Neural cell (in vitro differentiated cells): ENCODE data around the gene OR4D11. TPM values are rescaled to one million over a fixed set of nuclear protein-coding genes. Genes with fewer than 3 reads are reported as not detected.
A peak's percentile ranks its signal among the peaks of the same experiment; 100 is the strongest.

Experiments used
- H2AFZ ChIP-seq: fragments of 200-600, 300-800 bp; sonication (generic), shearing (Covaris generic); 2 replicates; pipeline ENCODE4 v1.6.0; 2014; ENCODE audit warnings: low read depth, mild to moderate bottlenecking, antibody characterized with exemption, low read length, moderate library complexity
- H3F3A ChIP-seq: fragments of 200-600 bp; shearing (Covaris generic); 2 replicates; pipeline ENCODE4 v1.6.1; 2016; ENCODE audit warnings: mild to moderate bottlenecking, moderate library complexity, mixed read lengths, antibody characterized with exemption, low read length; ENCODE audit not compliant: insufficient read depth, poor library complexity, severe bottlenecking
- H3K27ac ChIP-seq: fragments of 200-600, 300-800 bp; sonication (generic), shearing (Covaris generic); 2 replicates; pipeline ENCODE4 v1.5.1; 2014; ENCODE audit warnings: mild to moderate bottlenecking, low read length, moderate library complexity
- H3K27me3 ChIP-seq: fragments of 300-800, 200-600 bp; sonication (generic), shearing (Covaris generic); 2 replicates; pipeline ENCODE4 v1.6.0; 2014; ENCODE audit warnings: mild to moderate bottlenecking, low read depth, low read length, moderate library complexity; ENCODE audit not compliant: insufficient read depth
- H3K36me3 ChIP-seq: fragments of 300-800, 200-600 bp; sonication (generic), shearing (Covaris generic); 2 replicates; pipeline ENCODE4 v1.5.1; 2014; ENCODE audit warnings: mild to moderate bottlenecking, antibody characterized with exemption, low read length, moderate library complexity; ENCODE audit not compliant: insufficient read depth
- H3K4me2 ChIP-seq: fragments of 300-800, 200-600 bp; sonication (generic), shearing (Covaris generic); 2 replicates; pipeline ENCODE4 v1.6.0; 2014; ENCODE audit warnings: mild to moderate bottlenecking, low read length
- H3K4me3 ChIP-seq: fragments of 300-800, 200-600 bp; sonication (generic), shearing (Covaris generic); 2 replicates; pipeline ENCODE4 v1.5.1; 2014; ENCODE audit warnings: mild to moderate bottlenecking, low read length, moderate library complexity
- H3K79me2 ChIP-seq: fragments of 200-600 bp; shearing (Covaris generic); replicated peaks from 2 replicates; pipeline ENCODE4 v1.6.0; 2014; ENCODE audit warnings: mild to moderate bottlenecking, low read length, moderate library complexity; ENCODE audit not compliant: insufficient read depth
- H3K9ac ChIP-seq: fragments of 300-800, 200-600 bp; sonication (generic), shearing (Covaris generic); 2 replicates; pipeline ENCODE4 v1.6.1; 2016; ENCODE audit warnings: mild to moderate bottlenecking, low read length, mixed read lengths
- H3K9me2 ChIP-seq: fragments of 200-600 bp; shearing (Covaris generic); 2 replicates; pipeline ENCODE4 v1.6.1; 2016; ENCODE audit warnings: mild to moderate bottlenecking, low read length, mixed read lengths; ENCODE audit not compliant: insufficient read depth
- H3K9me3 ChIP-seq: fragments of 200-600, 300-800 bp; sonication (generic), shearing (Covaris generic); 2 replicates; pipeline ENCODE4 v1.6.1; 2016; ENCODE audit warnings: mild to moderate bottlenecking, mixed run types, low read length, moderate library complexity, mixed read lengths
- H4K20me1 ChIP-seq: fragments of 200-600 bp; shearing (Covaris generic); 2 replicates; pipeline ENCODE4 v1.6.1; 2016; ENCODE audit warnings: mild to moderate bottlenecking, mixed run types; ENCODE audit not compliant: insufficient read depth
- EP300 ChIP-seq: fragments of 450-650 bp; conservative IDR thresholded peaks from 2 replicates; pipeline ENCODE4 v1.6.1; 2014; ENCODE audit warnings: antibody characterized with exemption, mild to moderate bottlenecking, moderate library complexity; ENCODE audit not compliant: poor library complexity, severe bottlenecking
- EZH2 ChIP-seq: fragments of 200-600, 300-800 bp; shearing (Covaris generic), sonication (generic); IDR thresholded peaks from 2 replicates; pipeline ENCODE4 v1.6.1; 2014; ENCODE audit warnings: antibody characterized with exemption, low read length, borderline replicate concordance, mild to moderate bottlenecking; ENCODE audit not compliant: insufficient read depth, poor library complexity, severe bottlenecking
- MXI1 ChIP-seq: fragments of 450-650 bp; conservative IDR thresholded peaks from 2 replicates; pipeline ENCODE4 v1.6.1; 2014; ENCODE audit warnings: antibody characterized with exemption, mild to moderate bottlenecking; ENCODE audit not compliant: poor library complexity, severe bottlenecking
- POLR2AphosphoS5 ChIP-seq: IDR thresholded peaks from 2 replicates; pipeline ENCODE4 v1.6.1; 2012
- RAD21 ChIP-seq: fragments of 450-650 bp; conservative IDR thresholded peaks from 2 replicates; pipeline ENCODE4 v1.6.1; 2014; ENCODE audit warnings: antibody characterized with exemption, mild to moderate bottlenecking, moderate library complexity
- SMC3 ChIP-seq: fragments of 450-650 bp; conservative IDR thresholded peaks from 2 replicates; pipeline ENCODE4 v1.6.1; 2014; ENCODE audit warnings: antibody characterized with exemption, mild to moderate bottlenecking, moderate library complexity; ENCODE audit not compliant: poor library complexity
- TAF1 ChIP-seq: IDR thresholded peaks from 2 replicates; pipeline ENCODE4 v1.6.1; 2012; ENCODE audit warnings: low read depth
- polyA plus RNA-seq: library from polyadenylated mRNA; depleted of rRNA; stranded (reverse); fragments of >200 nt; gene quantifications from 2 replicates; pipeline ENCODE4 v1.2.3, GENCODE V29; 2014
- TF ChIP-seq, protein P1 (sequence below): fragments of 450-650 bp; IDR thresholded peaks from 2 replicates; pipeline ENCODE4 v1.5.1; 2014; ENCODE audit warnings: antibody characterized with exemption, mild to moderate bottlenecking, moderate library complexity; ENCODE audit not compliant: poor library complexity, severe bottlenecking
- TF ChIP-seq, protein P2 (sequence below): IDR thresholded peaks from 2 replicates; pipeline ENCODE4 v1.6.1; 2012; ENCODE audit warnings: borderline replicate concordance

The OR4D11 gene
- polyA plus RNA-seq, 1 donor from 2014 or later = not detected

DNA sequence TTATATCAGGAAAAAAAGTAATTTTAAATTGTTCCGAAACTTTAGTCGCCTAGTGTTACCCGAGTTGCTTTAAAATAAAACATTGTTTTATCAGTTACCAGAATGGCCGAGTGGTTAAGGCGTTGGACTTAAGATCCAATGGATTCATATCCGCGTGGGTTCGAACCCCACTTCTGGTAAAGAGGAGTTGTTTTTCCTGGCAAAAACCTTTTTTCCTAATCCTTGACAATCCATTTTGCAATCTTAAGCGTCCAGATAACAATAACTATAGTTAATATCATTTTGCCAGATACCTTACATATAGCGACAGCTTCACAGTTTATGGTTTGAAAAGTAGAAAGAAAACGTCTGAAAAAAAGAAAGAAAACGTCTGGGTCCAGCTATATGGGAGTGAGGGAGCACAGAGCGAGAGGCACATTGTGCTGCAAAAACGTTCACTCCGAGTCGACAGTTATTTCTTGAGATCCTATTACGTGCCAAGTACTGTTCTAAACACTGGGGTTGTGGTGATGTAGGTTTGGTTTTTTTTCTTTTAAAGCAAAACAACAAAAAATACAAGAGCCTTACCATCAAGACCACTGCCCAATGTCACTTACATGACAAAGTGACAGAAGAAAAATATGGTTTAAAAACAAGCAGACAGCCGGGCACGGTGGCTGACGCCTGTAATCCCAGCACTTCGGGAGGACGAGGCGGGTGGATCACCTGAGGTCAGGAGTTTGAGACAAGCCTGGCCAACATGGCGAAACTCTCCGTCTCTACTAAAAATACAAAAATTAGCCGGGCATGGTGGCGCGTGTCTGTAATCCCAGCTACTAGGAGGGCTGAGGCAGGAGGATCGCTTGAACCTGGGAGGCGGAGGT lies 48.5 kb downstream of the OR4D11 start:
- H3K4me3 ChIP-seq = peak overlapping the region; percentile 67
- peaks cover 12% of the 10 kb centered on the region for H3F3A ChIP-seq
- H3K27ac ChIP-seq = no peak overlapping the region
- TF ChIP-seq RAD21 = no peak
- no peak for TF ChIP-seq SMC3
- no peak for TF ChIP-seq POLR2AphosphoS5
- no peak for TF ChIP-seq EP300
- TF ChIP-seq MXI1 = no peak
- no peak for TF ChIP-seq TAF1
- TF ChIP-seq EZH2 = no peak
- TF ChIP-seq, protein P1, sequence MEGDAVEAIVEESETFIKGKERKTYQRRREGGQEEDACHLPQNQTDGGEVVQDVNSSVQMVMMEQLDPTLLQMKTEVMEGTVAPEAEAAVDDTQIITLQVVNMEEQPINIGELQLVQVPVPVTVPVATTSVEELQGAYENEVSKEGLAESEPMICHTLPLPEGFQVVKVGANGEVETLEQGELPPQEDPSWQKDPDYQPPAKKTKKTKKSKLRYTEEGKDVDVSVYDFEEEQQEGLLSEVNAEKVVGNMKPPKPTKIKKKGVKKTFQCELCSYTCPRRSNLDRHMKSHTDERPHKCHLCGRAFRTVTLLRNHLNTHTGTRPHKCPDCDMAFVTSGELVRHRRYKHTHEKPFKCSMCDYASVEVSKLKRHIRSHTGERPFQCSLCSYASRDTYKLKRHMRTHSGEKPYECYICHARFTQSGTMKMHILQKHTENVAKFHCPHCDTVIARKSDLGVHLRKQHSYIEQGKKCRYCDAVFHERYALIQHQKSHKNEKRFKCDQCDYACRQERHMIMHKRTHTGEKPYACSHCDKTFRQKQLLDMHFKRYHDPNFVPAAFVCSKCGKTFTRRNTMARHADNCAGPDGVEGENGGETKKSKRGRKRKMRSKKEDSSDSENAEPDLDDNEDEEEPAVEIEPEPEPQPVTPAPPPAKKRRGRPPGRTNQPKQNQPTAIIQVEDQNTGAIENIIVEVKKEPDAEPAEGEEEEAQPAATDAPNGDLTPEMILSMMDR = no peak
- TF ChIP-seq, protein P2, sequence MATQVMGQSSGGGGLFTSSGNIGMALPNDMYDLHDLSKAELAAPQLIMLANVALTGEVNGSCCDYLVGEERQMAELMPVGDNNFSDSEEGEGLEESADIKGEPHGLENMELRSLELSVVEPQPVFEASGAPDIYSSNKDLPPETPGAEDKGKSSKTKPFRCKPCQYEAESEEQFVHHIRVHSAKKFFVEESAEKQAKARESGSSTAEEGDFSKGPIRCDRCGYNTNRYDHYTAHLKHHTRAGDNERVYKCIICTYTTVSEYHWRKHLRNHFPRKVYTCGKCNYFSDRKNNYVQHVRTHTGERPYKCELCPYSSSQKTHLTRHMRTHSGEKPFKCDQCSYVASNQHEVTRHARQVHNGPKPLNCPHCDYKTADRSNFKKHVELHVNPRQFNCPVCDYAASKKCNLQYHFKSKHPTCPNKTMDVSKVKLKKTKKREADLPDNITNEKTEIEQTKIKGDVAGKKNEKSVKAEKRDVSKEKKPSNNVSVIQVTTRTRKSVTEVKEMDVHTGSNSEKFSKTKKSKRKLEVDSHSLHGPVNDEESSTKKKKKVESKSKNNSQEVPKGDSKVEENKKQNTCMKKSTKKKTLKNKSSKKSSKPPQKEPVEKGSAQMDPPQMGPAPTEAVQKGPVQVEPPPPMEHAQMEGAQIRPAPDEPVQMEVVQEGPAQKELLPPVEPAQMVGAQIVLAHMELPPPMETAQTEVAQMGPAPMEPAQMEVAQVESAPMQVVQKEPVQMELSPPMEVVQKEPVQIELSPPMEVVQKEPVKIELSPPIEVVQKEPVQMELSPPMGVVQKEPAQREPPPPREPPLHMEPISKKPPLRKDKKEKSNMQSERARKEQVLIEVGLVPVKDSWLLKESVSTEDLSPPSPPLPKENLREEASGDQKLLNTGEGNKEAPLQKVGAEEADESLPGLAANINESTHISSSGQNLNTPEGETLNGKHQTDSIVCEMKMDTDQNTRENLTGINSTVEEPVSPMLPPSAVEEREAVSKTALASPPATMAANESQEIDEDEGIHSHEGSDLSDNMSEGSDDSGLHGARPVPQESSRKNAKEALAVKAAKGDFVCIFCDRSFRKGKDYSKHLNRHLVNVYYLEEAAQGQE = no peak
- H4K20me1 ChIP-seq = no peaks in the 10 kb centered on the region
- H3K27me3 ChIP-seq = no peaks in the 10 kb centered on the region
- peak overlapping the region; percentile 4 for H3K4me2 ChIP-seq
- no peaks in the 10 kb centered on the region for H3K36me3 ChIP-seq
- no peak overlapping the region for H3K9ac ChIP-seq
- no peak overlapping the region for H2AFZ ChIP-seq
- H3K79me2 ChIP-seq = no peaks in the 10 kb centered on the region
- no peaks in the 10 kb centered on the region for H3K9me2 ChIP-seq
- no peaks in the 10 kb centered on the region for H3K9me3 ChIP-seq

DNA sequence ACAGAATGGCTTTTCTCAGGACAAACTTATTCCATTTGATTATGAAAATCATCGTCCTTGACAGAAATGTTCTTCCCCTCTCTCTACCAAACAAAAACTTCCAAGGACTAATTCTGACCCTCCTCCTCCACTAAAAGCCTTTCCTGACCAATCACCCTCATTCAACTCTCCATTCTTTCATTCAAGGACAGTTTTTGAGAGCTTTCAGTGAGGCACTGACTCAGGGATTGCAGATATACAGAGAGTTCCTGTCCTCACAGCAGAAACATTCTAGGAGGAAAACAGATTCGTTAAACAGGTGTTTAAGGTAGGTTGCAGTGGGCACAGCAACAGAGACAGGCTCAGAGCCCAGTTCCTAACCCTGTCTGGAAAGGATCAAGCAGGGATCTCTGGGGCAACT lies 49.5 kb downstream of the OR4D11 start:
- Histone ChIP-seq H2AFZ (no peak overlapping the region), H3K4me2 (no peak overlapping the region), H3K9ac (no peak overlapping the region), H4K20me1 (no peaks in the 10 kb centered on the region), H3K79me2 (no peaks in the 10 kb centered on the region), H3K27ac (no peak overlapping the region), H3K27me3 (no peaks in the 10 kb centered on the region), H3K9me2 (no peaks in the 10 kb centered on the region), H3K4me3 (no peak overlapping the region), H3K36me3 (no peaks in the 10 kb centered on the region), H3F3A (peaks cover 12% of the 10 kb centered on the region), H3K9me3 (no peaks in the 10 kb centered on the region)
- TF ChIP-seq MXI1 (no peak), TAF1 (no peak), POLR2AphosphoS5 (no peak), EP300 (no peak), SMC3 (no peak), RAD21 (no peak), EZH2 (no peak)
- TF ChIP-seq, protein P1 = no peak
- TF ChIP-seq, protein P2 = no peak
